Liver (tissue), 9 donors: ENCODE measurements around the gene PTPRN2. TPM values are rescaled to one million over a fixed set of nuclear protein-coding genes. Genes with fewer than 3 reads are reported as not detected.

Experiments
- DNase-seq: peaks from one replicate; pipeline ENCODE4 v3.0.0-alpha.2; 2017; ENCODE audit warnings: low spot score
- H3K27ac ChIP-seq, 2 donors: one replicate each; pipeline ENCODE4 v1.7.0; 2013; ENCODE audit warnings: inconsistent platforms in 2 of 2, low read length in 2 of 2, control low read depth in 1 of 2, low read depth in 1 of 2, mild to moderate bottlenecking in 1 of 2
- H3K27me3 ChIP-seq, 4 donors: one replicate each; pipeline versions ENCODE4 v1.6.1 to v1.7.0; 2013; ENCODE audit warnings: low read length in 3 of 4, inconsistent platforms in 1 of 4, mild to moderate bottlenecking in 1 of 4, moderate library complexity in 1 of 4; ENCODE audit not compliant: control insufficient read depth in 4 of 4, insufficient read depth in 4 of 4
- H3K36me3 ChIP-seq, 4 donors: one replicate each; pipeline versions ENCODE4 v1.6.1 to v1.7.0; 2013; ENCODE audit warnings: low read length in 3 of 4, mild to moderate bottlenecking in 3 of 4, low read depth in 1 of 4, moderate library complexity in 1 of 4; ENCODE audit not compliant: control insufficient read depth in 4 of 4, insufficient read depth in 3 of 4
- H3K4me1 ChIP-seq, 4 donors: one replicate each; pipeline versions ENCODE4 v1.6.1 to v1.7.0; 2013; ENCODE audit warnings: low read length in 3 of 4, mild to moderate bottlenecking in 3 of 4, moderate library complexity in 1 of 4; ENCODE audit not compliant: control insufficient read depth in 4 of 4, insufficient read depth in 4 of 4
- H3K4me3 ChIP-seq, 3 donors: one replicate each; pipeline versions ENCODE4 v1.6.1 to v1.7.0; 2013; ENCODE audit warnings: low read length in 3 of 3, control low read depth in 1 of 3, low read depth in 1 of 3, mild to moderate bottlenecking in 1 of 3
- H3K9ac ChIP-seq, 2 donors: one replicate each; pipeline ENCODE4 v1.7.0; 2013; ENCODE audit warnings: low read length in 2 of 2, mild to moderate bottlenecking in 2 of 2, moderate library complexity in 2 of 2, control low read depth in 1 of 2, low read depth in 1 of 2
- H3K9me3 ChIP-seq, 4 donors: one replicate each; pipeline versions ENCODE4 v1.6.1 to v1.7.0; 2013; ENCODE audit warnings: low read length in 3 of 4; ENCODE audit not compliant: control insufficient read depth in 4 of 4
- ATF3 ChIP-seq: IDR thresholded peaks from 2 replicates; pipeline ENCODE4 v1.6.1; 2016; ENCODE audit warnings: antibody characterized with exemption
- CTCF ChIP-seq: fragments of 150-350 bp; IDR thresholded peaks from 2 replicates; pipeline ENCODE4 v1.5.1; 2017; ENCODE audit warnings: improper control_type of control experiment, low read depth, low read length; ENCODE audit not compliant: missing input control
- EGR1 ChIP-seq, 2 donors: IDR thresholded peaks; 2 replicates each; pipeline ENCODE4 v1.6.1; 2016 to 2018; ENCODE audit warnings: antibody characterized with exemption in 2 of 2, low read depth in 2 of 2
- FOXA1 ChIP-seq: IDR thresholded peaks from 2 replicates; pipeline ENCODE4 v1.6.1; 2016; ENCODE audit warnings: antibody characterized with exemption
- FOXA2 ChIP-seq: IDR thresholded peaks from 2 replicates; pipeline ENCODE4 v1.6.1; 2016; ENCODE audit warnings: antibody characterized with exemption
- GABPA ChIP-seq, 2 donors: IDR thresholded peaks in 1 of 2; conservative IDR thresholded peaks in 1 of 2; 2 replicates each; pipeline ENCODE4 v1.6.1; 2016; ENCODE audit warnings: antibody characterized with exemption in 2 of 2, mild to moderate bottlenecking in 1 of 2, moderate library complexity in 1 of 2
- HNF4G ChIP-seq: IDR thresholded peaks from 2 replicates; pipeline ENCODE4 v1.6.1; 2016; ENCODE audit warnings: antibody characterized with exemption
- JUND ChIP-seq, 2 donors: IDR thresholded peaks; 2 replicates each; pipeline ENCODE4 v1.6.1; 2016; ENCODE audit warnings: antibody characterized with exemption in 2 of 2
- MAX ChIP-seq: IDR thresholded peaks from 2 replicates; pipeline ENCODE4 v1.6.1; 2016; ENCODE audit warnings: antibody characterized with exemption
- NR2F2 ChIP-seq: IDR thresholded peaks from 2 replicates; pipeline ENCODE4 v1.6.1; 2016; ENCODE audit warnings: antibody characterized with exemption
- RAD21 ChIP-seq, 2 donors: IDR thresholded peaks; 2 replicates each; pipeline ENCODE4 v1.6.1; 2016; ENCODE audit warnings: antibody characterized with exemption in 2 of 2, mild to moderate bottlenecking in 2 of 2
- REST ChIP-seq: IDR thresholded peaks from 2 replicates; pipeline ENCODE4 v1.6.1; 2016; ENCODE audit warnings: antibody characterized with exemption, mild to moderate bottlenecking
- RXRA ChIP-seq, 2 donors: IDR thresholded peaks; 2 replicates each; pipeline ENCODE4 v1.6.1; 2017 to 2018; ENCODE audit warnings: antibody characterized with exemption in 2 of 2, mild to moderate bottlenecking in 1 of 2
- SP1 ChIP-seq: IDR thresholded peaks from 2 replicates; pipeline ENCODE4 v1.6.1; 2018; ENCODE audit warnings: antibody characterized with exemption, mild to moderate bottlenecking
- TAF1 ChIP-seq: conservative IDR thresholded peaks from 2 replicates; pipeline ENCODE4 v1.6.1; 2016; ENCODE audit warnings: antibody characterized with exemption, mild to moderate bottlenecking
- YY1 ChIP-seq: IDR thresholded peaks from 2 replicates; pipeline ENCODE4 v1.6.1; 2016; ENCODE audit warnings: antibody characterized with exemption, mild to moderate bottlenecking
- ZBTB33 ChIP-seq: IDR thresholded peaks from 2 replicates; pipeline ENCODE4 v1.6.1; 2016; ENCODE audit warnings: antibody characterized with exemption
- WGBS: extraction: QIAGEN DNeasy Blood & Tissue Kit; methylation state at CpG from one replicate; pipeline ENCODE4 v1.1.7; 2013; 5-methylcytosine and 5-hydroxymethylcytosine counted together
- polyA plus RNA-seq, 2 donors: library from polyadenylated mRNA; stranded (reverse) in 1 of 2; unstranded in 1 of 2; fragments of 200-250 nt in 1 of 2; fragments of >200 nt in 1 of 2; fragmentation: Nextera tagmentation in 1 of 2; extraction: Ambion mirVana in 1 of 2; gene quantifications; one replicate each; pipeline versions ENCODE4 v1.2.1 to v1.2.3, GENCODE V29; 2013 to 2015
- total RNA-seq, 2 donors: library from RNA; depleted of rRNA; stranded (reverse); fragments of >200 nt; gene quantifications; one replicate each; pipeline ENCODE4 v1.2.3, GENCODE V29; 2014
- donor health status: healthy.
- donor health status: healthy.
- donor health status: healthy.
- donor health status: healthy.
- donor health status: healthy.

The PTPRN2 gene
- total and polyA plus RNA-seq, 4 donors = 0.75 to 1.9 (median 1.1) TPM

GRCh38 chr7:157623556-157623955, 964.1 kb downstream of the PTPRN2 start:
- Histone ChIP-seq H3K9me3 (no peaks in the 10 kb centered on the region), H3K9ac (no peak overlapping the region), H3K36me3 (peaks cover 0 to 1% (median 0%) of the 10 kb centered on the region in 4 donors), H3K4me3 (no peak overlapping the region), H3K27ac (no peak overlapping the region), H3K27me3 (peaks cover 0 to 9% (median 0%) of the 10 kb centered on the region in 4 donors), H3K4me1 (no peaks in the 10 kb centered on the region)
- no peak for TF ChIP-seq TAF1
- no peak for TF ChIP-seq GABPA (IDR thresholded peaks at IDR 0.05 in 1 of 2, conservative IDR thresholded peaks at IDR 0.05 in 1 of 2)
- TF ChIP-seq YY1 = no peak
- TF ChIP-seq CTCF = no peak
- no peak for TF ChIP-seq RAD21 (IDR thresholded peaks at IDR 0.05)
- TF ChIP-seq HNF4G = no peak
- TF ChIP-seq JUND (IDR thresholded peaks at IDR 0.05) = no peak
- no peak for TF ChIP-seq NR2F2
- no peak for TF ChIP-seq REST
- TF ChIP-seq MAX = no peak
- TF ChIP-seq FOXA2 = no peak
- no peak for TF ChIP-seq ZBTB33
- TF ChIP-seq RXRA (IDR thresholded peaks at IDR 0.05) = no peak
- TF ChIP-seq FOXA1 = no peak
- no peak for TF ChIP-seq EGR1 (IDR thresholded peaks at IDR 0.05; ENCODE audit: low read depth in 2 of 2)
- no peak for DNase-seq
- 90% methylated on average over 7 of the region's 7 CpGs for WGBS

GRCh38 chr7:157622408-157623205, 965.0 kb downstream of the PTPRN2 start:
- 89% methylated on average over 28 of the region's 28 CpGs for WGBS
- Histone ChIP-seq H3K9me3 (no peaks in the 10 kb centered on the region), H3K36me3 (peaks cover 0 to 1% (median 0%) of the 10 kb centered on the region in 4 donors), H3K27me3 (peaks cover 0 to 9% (median 0%) of the 10 kb centered on the region in 4 donors), H3K4me3 (no peak overlapping the region), H3K9ac (no peak overlapping the region), H3K27ac (no peak overlapping the region), H3K4me1 (no peaks in the 10 kb centered on the region)
- DNase-seq = no peak
- TF ChIP-seq ZBTB33 (no peak), SP1 (no peak), ATF3 (no peak), RAD21 (IDR thresholded peaks at IDR 0.05) (no peak), MAX (no peak), TAF1 (no peak)
